GM23248 (cell line): ENCODE measurements around the gene NBR1. TPM values are rescaled to one million over a fixed set of nuclear protein-coding genes. Genes with fewer than 3 reads are reported as not detected.
"Not testable (repeated sequence)": the region's sequence is repeated elsewhere in the genome, so short reads cannot be mapped to it uniquely, and the experiment has no call there.

Source experiments
- DNase-seq: peaks from one replicate; pipeline ENCODE4 v3.0.0-alpha.2; 2015
- H2AFZ ChIP-seq: fragments of 200-600 bp; sonication (generic); 2 replicates; pipeline ENCODE4 v1.6.1; 2016; ENCODE audit warnings: antibody characterized with exemption
- H3F3A ChIP-seq: fragments of 200-600 bp; sonication (generic); 2 replicates; pipeline ENCODE4 v1.6.1; 2016; ENCODE audit warnings: mild to moderate bottlenecking, antibody characterized with exemption, mixed run types; ENCODE audit not compliant: insufficient read depth
- H3K27ac ChIP-seq: fragments of 200-600 bp; sonication (generic); 2 replicates; pipeline ENCODE4 v1.5.1; 2016; ENCODE audit warnings: mild to moderate bottlenecking
- H3K27me3 ChIP-seq: fragments of 200-600 bp; sonication (generic); replicated peaks from 2 replicates; pipeline ENCODE4 v1.6.1; 2016; ENCODE audit warnings: mild to moderate bottlenecking; ENCODE audit not compliant: insufficient read depth
- H3K36me3 ChIP-seq: fragments of 200-600 bp; sonication (generic); 2 replicates; pipeline ENCODE4 v1.6.1; 2016; ENCODE audit warnings: low read depth, mild to moderate bottlenecking
- H3K4me1 ChIP-seq: fragments of 200-600 bp; sonication (generic); 2 replicates; pipeline ENCODE4 v1.6.1; 2016; ENCODE audit warnings: mild to moderate bottlenecking; ENCODE audit not compliant: insufficient read depth
- H3K4me2 ChIP-seq: fragments of 200-600 bp; sonication (generic); one replicate; pipeline ENCODE4 v1.6.1; 2016; ENCODE audit warnings: mild to moderate bottlenecking; ENCODE audit not compliant: unreplicated experiment
- H3K4me3 ChIP-seq: fragments of 200-600 bp; sonication (generic); 2 replicates; pipeline ENCODE4 v1.5.1; 2016; ENCODE audit warnings: mild to moderate bottlenecking
- H3K79me2 ChIP-seq: fragments of 200-600 bp; sonication (generic); 2 replicates; pipeline ENCODE4 v1.6.1; 2016; ENCODE audit warnings: mild to moderate bottlenecking; ENCODE audit not compliant: insufficient read depth
- H3K9ac ChIP-seq: fragments of 200-600 bp; sonication (generic); 2 replicates; pipeline ENCODE4 v1.6.1; 2016; ENCODE audit warnings: mild to moderate bottlenecking
- H3K9me2 ChIP-seq: fragments of 200-600 bp; sonication (generic); 2 replicates; pipeline ENCODE4 v1.6.1; 2016; ENCODE audit warnings: mixed run types, mild to moderate bottlenecking, moderate library complexity; ENCODE audit not compliant: insufficient read depth
- H3K9me3 ChIP-seq: fragments of 200-600 bp; sonication (generic); one replicate; pipeline ENCODE4 v1.6.1; 2017; ENCODE audit warnings: low read depth
- H4K20me1 ChIP-seq: fragments of 200-600 bp; sonication (generic); 2 replicates; pipeline ENCODE4 v1.6.0; 2016; ENCODE audit not compliant: insufficient read depth
- WGBS, 2 experiments: methylation state at CpG; one replicate each; pipeline ENCODE4 v1.1.6; 2015 to 2017; ENCODE audit warnings: low lambda C conversion rate in 2 of 2, low coverage in 1 of 2; ENCODE audit errors: missing lambda C conversion rate in 2 of 2; 5-methylcytosine and 5-hydroxymethylcytosine counted together
- in situ Hi-C: fragments of 300-500 bp; cut with MboI; formaldehyde crosslinking; loops from 2 replicates; pipeline ENCODE4 v1.15.0; 2020
- polyA plus RNA-seq: library from polyadenylated mRNA; unstranded; fragments of >200 nt; fragmentation: Nextera tagmentation; extraction: Ambion mirVana; gene quantifications from 2 replicates; pipeline ENCODE4 v1.2.1, GENCODE V29; 2016
- small RNA-seq: library from RNA; depleted of rRNA; stranded (forward); fragments of <200 nt; gene quantifications from one replicate; pipeline ENCODE3, GENCODE V24; 2014; ENCODE audit warnings: low read depth, low replicate concordance
- total RNA-seq: library from RNA; depleted of rRNA; stranded (reverse); fragments of >200 nt; shearing (Covaris generic); gene quantifications from 2 replicates; pipeline ENCODE4 v1.2.3, GENCODE V29; 2014; rRNA removed

NBR1 gene
- total and polyA plus RNA-seq, 2 experiments from 2014 or later = 71.6 to 109 TPM

GRCh38 chr17:43239597-43239996, 68.6 kb downstream of the NBR1 start:
- in situ Hi-C loops, H3K4me3 ChIP-seq: not testable (repeated sequence)

GRCh38 chr17:43240596-43241352, 69.8 kb downstream of the NBR1 start:
- H4K20me1 ChIP-seq, H2AFZ ChIP-seq, H3K79me2 ChIP-seq, H3K27me3 ChIP-seq, H3K4me1 ChIP-seq, H3K4me2 ChIP-seq, H3K9me3 ChIP-seq, H3F3A ChIP-seq, DNase-seq, H3K9me2 ChIP-seq, in situ Hi-C loops, H3K9ac ChIP-seq, H3K27ac ChIP-seq, H3K36me3 ChIP-seq, H3K4me3 ChIP-seq: not testable (repeated sequence)
- no CpG with 5 or more reads among the region's 34 CpGs for WGBS, 2 experiments

More at GRCh38 chr17:43239597-43239996, 68.6 kb downstream of the NBR1 start:
- H3K9me3 ChIP-seq, H3K36me3 ChIP-seq, H3F3A ChIP-seq, H3K9ac ChIP-seq, H3K4me1 ChIP-seq, DNase-seq, H4K20me1 ChIP-seq, H3K27ac ChIP-seq, H2AFZ ChIP-seq, H3K27me3 ChIP-seq, H3K9me2 ChIP-seq, H3K79me2 ChIP-seq, H3K4me2 ChIP-seq: not testable (repeated sequence)
- no CpG with 5 or more reads among the region's 26 CpGs for WGBS, 2 experiments

- H3K36me3 ChIP-seq, H3K79me2 ChIP-seq, H3K27me3 ChIP-seq, H3K9ac ChIP-seq, in situ Hi-C loops, H2AFZ ChIP-seq, H3K4me1 ChIP-seq, H3K4me3 ChIP-seq, H3K9me2 ChIP-seq, H4K20me1 ChIP-seq, H3K27ac ChIP-seq, H3K4me2 ChIP-seq, H3K9me3 ChIP-seq, H3F3A ChIP-seq, DNase-seq: not testable (repeated sequence)
- 6 to 7% methylated on average over 18 to 20 of the region's 23 CpGs for WGBS, 2 experiments
Observed at GRCh38 chr17:43246456-43246855, 75.4 kb downstream of the NBR1 start.

Small RNA genes within 50 kb of the gene (small RNA-seq; reads per million reads assigned to genes)
- not detected for gene AC060780.2
- gene AC060780.3 = not detected
- not detected for gene AC135721.1
- gene RF00004 = not detected
- gene RNU2-1 = not detected

Other genes with a start within 250 kb of the NBR1 start
- gene AARSD1, start 206.8 kb upstream of the NBR1 start, total RNA-seq = 18.1 and 24.9 TPM in 2 replicates
- gene AARSD1, start 206.8 kb upstream of the NBR1 start, polyA plus RNA-seq = 37.5 and 46.1 TPM in 2 replicates
- not detected in 2 replicates for gene PTGES3L, start 191.1 kb upstream of the NBR1 start, total RNA-seq
- gene PTGES3L, start 191.1 kb upstream of the NBR1 start, polyA plus RNA-seq = 0.62 and 0.90 TPM in 2 replicates
- gene RUNDC1, start 190.6 kb upstream of the NBR1 start, total RNA-seq = 6.4 and 8.0 TPM in 2 replicates
- 7.6 and 9.3 TPM in 2 replicates for gene RUNDC1, start 190.6 kb upstream of the NBR1 start, polyA plus RNA-seq
- gene RPL27, start 172.8 kb upstream of the NBR1 start, total RNA-seq = 928 and 1,286 TPM in 2 replicates
- gene RPL27, start 172.8 kb upstream of the NBR1 start, polyA plus RNA-seq = 1,038 and 1,095 TPM in 2 replicates
- 21.8 and 27.7 TPM in 2 replicates for gene IFI35, start 164.4 kb upstream of the NBR1 start, total RNA-seq
- gene IFI35, start 164.4 kb upstream of the NBR1 start, polyA plus RNA-seq = 23.3 and 27.6 TPM in 2 replicates
- 215 and 238 TPM in 2 replicates for gene VAT1, start 148.8 kb upstream of the NBR1 start, total RNA-seq
- 223 and 243 TPM in 2 replicates for gene VAT1, start 148.8 kb upstream of the NBR1 start, polyA plus RNA-seq
- gene RND2, start 146.0 kb upstream of the NBR1 start, total RNA-seq = 0.11 TPM in 1 of 2 replicates, not detected in the other
- 0.18 and 0.30 TPM in 2 replicates for gene RND2, start 146.0 kb upstream of the NBR1 start, polyA plus RNA-seq
- 13.6 and 21.6 TPM in 2 replicates for gene BRCA1, start 45.9 kb upstream of the NBR1 start, total RNA-seq
- gene BRCA1, start 45.9 kb upstream of the NBR1 start, polyA plus RNA-seq = 11.7 and 12.7 TPM in 2 replicates
- gene TMEM106A, start 40.7 kb downstream of the NBR1 start, total RNA-seq = 10.2 and 15.4 TPM in 2 replicates
- 5.1 and 5.9 TPM in 2 replicates for gene TMEM106A, start 40.7 kb downstream of the NBR1 start, polyA plus RNA-seq
- not detected in 2 replicates for gene CCDC200, start 57.4 kb downstream of the NBR1 start, total RNA-seq
- gene CCDC200, start 57.4 kb downstream of the NBR1 start, polyA plus RNA-seq = 0.37 and 0.70 TPM in 2 replicates
- gene RNU2-1, start 62.8 kb downstream of the NBR1 start, total RNA-seq = not detected in 2 replicates
- gene RNU2-1, start 62.8 kb downstream of the NBR1 start, polyA plus RNA-seq = 3.7 and 5.0 TPM in 2 replicates
- 23.0 and 27.8 TPM in 2 replicates for gene ARL4D, start 227.8 kb downstream of the NBR1 start, total RNA-seq
- gene ARL4D, start 227.8 kb downstream of the NBR1 start, polyA plus RNA-seq = 49.4 and 50.4 TPM in 2 replicates